Lung (tissue), 12 donors: ENCODE measurements around the gene RHOB. TPM values are rescaled to one million over a fixed set of nuclear protein-coding genes. Genes with fewer than 3 reads are reported as not detected.

ENCODE experiments used
- ATAC-seq: fragments of 200-7000 bp; cut with Tn5 transposase; one replicate; pipeline ENCODE4 v1.9.1; 2020; ENCODE audit warnings: moderate number of reproducible peaks; ENCODE audit not compliant: insufficient read depth, low FRiP score
- DNase-seq, 3 donors: peaks; one replicate each; pipeline ENCODE4 v3.0.0-alpha.2; 2013 to 2017
- H3K27ac ChIP-seq, 2 donors: one replicate each; pipeline ENCODE4 v1.5.1; 2013; ENCODE audit warnings: mild to moderate bottlenecking in 2 of 2, moderate library complexity in 2 of 2, control low read depth in 1 of 2, inconsistent platforms in 1 of 2, low read depth in 1 of 2, low read length in 1 of 2
- H3K27me3 ChIP-seq, 3 donors: one replicate each; pipeline ENCODE4 v1.5.1; 2013; ENCODE audit warnings: low read length in 2 of 3; ENCODE audit not compliant: control insufficient read depth in 3 of 3, insufficient read depth in 3 of 3
- H3K36me3 ChIP-seq, 4 donors: one replicate each; pipeline ENCODE4 v1.5.1; 2013; ENCODE audit warnings: low read length in 4 of 4, mild to moderate bottlenecking in 1 of 4, moderate library complexity in 1 of 4; ENCODE audit not compliant: control insufficient read depth in 4 of 4, insufficient read depth in 4 of 4
- H3K4me1 ChIP-seq, 5 donors: one replicate each; pipeline ENCODE4 v1.5.1; 2013; ENCODE audit warnings: low read length in 5 of 5, mild to moderate bottlenecking in 2 of 5, moderate library complexity in 1 of 5; ENCODE audit not compliant: control insufficient read depth in 5 of 5, insufficient read depth in 5 of 5
- H3K4me3 ChIP-seq: one replicate; pipeline ENCODE4 v1.5.1; 2013; ENCODE audit warnings: mild to moderate bottlenecking, control low read depth, moderate library complexity
- H3K9ac ChIP-seq, 2 donors: one replicate each; pipeline ENCODE4 v1.5.1; 2013; ENCODE audit warnings: low read length in 2 of 2, control low read depth in 1 of 2; ENCODE audit not compliant: insufficient read depth in 1 of 2
- H3K9me3 ChIP-seq, 4 donors: one replicate each; pipeline ENCODE4 v1.5.1; 2013; ENCODE audit warnings: low read length in 3 of 4, mild to moderate bottlenecking in 1 of 4, moderate library complexity in 1 of 4; ENCODE audit not compliant: control insufficient read depth in 4 of 4, insufficient read depth in 3 of 4
- WGBS, 2 donors: extraction: QIAGEN DNeasy Blood & Tissue Kit; methylation state at CpG; one replicate each; pipeline ENCODE4 v1.1.7; 2013; 5-methylcytosine and 5-hydroxymethylcytosine counted together
- polyA plus RNA-seq, 2 donors: library from polyadenylated mRNA; stranded (reverse); fragments of 200-250 nt; gene quantifications; one replicate each; pipeline ENCODE4 v1.2.1, GENCODE V29; 2013
- total RNA-seq, 2 donors: library from RNA; depleted of rRNA in 1 of 2; stranded (reverse); fragments of >200 nt in 1 of 2; gene quantifications; one replicate each; pipeline ENCODE4 v1.2.1, GENCODE V29; 2014 to 2021
- TF ChIP-seq, protein P1 (sequence below): IDR thresholded peaks from 2 replicates; pipeline ENCODE4 v1.5.1; 2012; ENCODE audit warnings: mild to moderate bottlenecking; ENCODE audit errors: control extremely low read depth, extremely low read depth
- donor health status: control.
- donor health status: control.
- donor health status: Bipolar disorder and iron deficiency.
- donor health status: healthy.
- donor health status: DM: yes; HTN: yes; CAD: no.

RHOB gene
- total and polyA plus RNA-seq, 4 donors, result 93.2 to 354 (median 249) TPM

DNA sequence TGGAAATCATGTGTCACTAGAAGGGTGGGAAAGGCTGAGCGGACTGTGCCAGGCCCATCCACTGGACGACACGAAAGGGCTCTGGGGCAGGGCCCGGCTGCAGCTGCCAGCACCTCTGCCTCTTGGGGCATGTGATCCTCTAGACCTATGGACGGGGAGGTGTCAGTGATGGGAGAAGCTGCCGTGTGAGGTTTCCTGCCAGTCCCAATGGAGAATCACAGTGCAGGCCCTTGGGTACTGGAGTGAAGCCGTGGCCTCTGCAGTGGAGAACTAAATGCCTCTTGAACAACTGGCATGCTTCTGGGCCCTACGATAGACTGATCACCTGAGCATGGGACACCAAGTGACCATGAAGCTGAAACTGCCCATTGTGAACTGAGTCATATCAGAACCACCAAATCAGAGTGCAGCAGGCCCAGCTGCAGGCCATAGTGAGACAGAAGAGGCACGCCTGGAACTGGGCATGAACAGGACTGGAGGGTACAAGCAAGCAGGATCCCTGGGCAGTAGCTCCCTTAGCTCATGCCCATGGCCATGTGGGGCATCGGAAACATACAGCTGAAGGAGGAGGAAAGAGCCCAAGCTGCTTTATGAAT lies 18.8 kb upstream of the RHOB start:
- 88 to 90% methylated on average over 10 of the region's 10 CpGs for WGBS, 2 donors
- DNase-seq (no peak), ATAC-seq (no peak)
- no peak overlapping the region for H3K4me3 ChIP-seq
- no peak overlapping the region for H3K9ac ChIP-seq
- H3K27ac ChIP-seq, result no peak overlapping the region
- H3K27me3 ChIP-seq, result no peaks in the 10 kb centered on the region
- H3K36me3 ChIP-seq, result no peaks in the 10 kb centered on the region
- H3K4me1 ChIP-seq, result peaks cover 0 to 18% (median 11%) of the 10 kb centered on the region in 5 donors
- TF ChIP-seq, protein P1, sequence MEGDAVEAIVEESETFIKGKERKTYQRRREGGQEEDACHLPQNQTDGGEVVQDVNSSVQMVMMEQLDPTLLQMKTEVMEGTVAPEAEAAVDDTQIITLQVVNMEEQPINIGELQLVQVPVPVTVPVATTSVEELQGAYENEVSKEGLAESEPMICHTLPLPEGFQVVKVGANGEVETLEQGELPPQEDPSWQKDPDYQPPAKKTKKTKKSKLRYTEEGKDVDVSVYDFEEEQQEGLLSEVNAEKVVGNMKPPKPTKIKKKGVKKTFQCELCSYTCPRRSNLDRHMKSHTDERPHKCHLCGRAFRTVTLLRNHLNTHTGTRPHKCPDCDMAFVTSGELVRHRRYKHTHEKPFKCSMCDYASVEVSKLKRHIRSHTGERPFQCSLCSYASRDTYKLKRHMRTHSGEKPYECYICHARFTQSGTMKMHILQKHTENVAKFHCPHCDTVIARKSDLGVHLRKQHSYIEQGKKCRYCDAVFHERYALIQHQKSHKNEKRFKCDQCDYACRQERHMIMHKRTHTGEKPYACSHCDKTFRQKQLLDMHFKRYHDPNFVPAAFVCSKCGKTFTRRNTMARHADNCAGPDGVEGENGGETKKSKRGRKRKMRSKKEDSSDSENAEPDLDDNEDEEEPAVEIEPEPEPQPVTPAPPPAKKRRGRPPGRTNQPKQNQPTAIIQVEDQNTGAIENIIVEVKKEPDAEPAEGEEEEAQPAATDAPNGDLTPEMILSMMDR, result no peak
- no peaks in the 10 kb centered on the region for H3K9me3 ChIP-seq

DNA sequence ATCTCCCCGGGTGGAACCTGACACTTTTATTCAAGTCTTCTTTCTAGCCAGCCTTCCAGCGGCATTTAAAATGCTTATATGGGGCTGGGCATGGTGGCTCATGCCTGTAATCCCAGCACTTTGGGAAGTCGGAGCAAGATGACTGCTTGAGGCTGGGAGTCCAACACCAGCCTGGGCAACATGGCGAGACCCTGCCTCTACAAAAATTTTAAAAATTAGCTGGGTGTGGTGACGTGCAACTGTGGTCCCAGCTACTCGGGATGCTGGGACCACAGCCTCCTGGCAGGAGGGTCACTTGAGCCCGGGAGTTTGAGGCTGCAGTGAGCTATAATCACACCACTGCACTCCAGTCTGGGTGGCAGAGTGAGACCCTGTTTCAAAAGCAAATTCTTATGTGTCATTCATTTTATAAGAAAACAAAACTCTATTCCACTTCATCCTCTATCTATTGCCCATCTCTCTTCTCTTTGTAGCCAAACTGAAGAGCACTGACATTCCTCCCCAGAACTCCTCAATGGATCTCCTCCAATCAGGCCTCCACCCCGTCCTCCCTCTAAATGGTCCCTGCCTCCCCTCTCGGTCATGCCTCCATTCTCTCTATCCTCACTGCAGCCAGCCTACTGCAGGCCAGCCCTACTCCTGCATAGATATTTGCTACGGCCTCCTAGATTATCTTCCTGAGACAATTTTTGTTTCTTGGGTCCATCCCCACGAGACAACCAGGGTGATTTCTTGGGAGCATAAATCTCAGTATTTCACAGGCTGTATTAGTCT lies 18.0 kb upstream of the RHOB start:
- no peak for DNase-seq
- 94 to 95% methylated on average over 11 of the region's 11 CpGs for WGBS, 2 donors
- peak overlapping the region in 1 of 2 donors; percentile 26 for H3K27ac ChIP-seq

DNA sequence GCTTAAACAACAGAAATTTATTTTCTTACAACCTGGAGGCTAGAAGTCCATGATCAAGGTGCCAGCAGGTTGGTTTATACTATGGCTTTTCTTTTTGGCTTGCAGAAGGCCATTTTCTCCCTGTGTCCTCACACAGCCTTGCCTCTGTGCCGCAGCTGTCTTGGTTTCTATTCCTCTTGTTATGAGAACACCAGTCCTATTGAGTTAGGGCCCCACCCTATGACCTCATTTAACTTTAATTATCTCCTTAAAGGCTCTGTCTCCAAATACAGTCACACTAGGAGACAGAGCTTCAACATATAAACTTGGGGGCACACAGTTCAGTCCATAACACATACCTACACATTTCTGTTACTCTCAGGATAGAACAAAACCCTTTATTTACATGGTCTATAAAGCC lies 17.3 kb upstream of the RHOB start:
- no peaks in the 10 kb centered on the region for H3K9me3 ChIP-seq
- no peaks in the 10 kb centered on the region for H3K27me3 ChIP-seq
- TF ChIP-seq, protein P1, result no peak
- DNase-seq (no peak), ATAC-seq (peak; percentile 11)
- H3K27ac ChIP-seq, result peak overlapping the region in 1 of 2 donors; percentile 26
- H3K4me1 ChIP-seq, result peaks cover 0 to 9% (median 3%) of the 10 kb centered on the region in 5 donors
- no peak overlapping the region for H3K4me3 ChIP-seq
- H3K9ac ChIP-seq, result no peak overlapping the region
- no peaks in the 10 kb centered on the region for H3K36me3 ChIP-seq
- 43 to 82% methylated on average over 1 of the region's 1 CpG for WGBS, 2 donors

More for the DNA sequence above, 18.0 kb upstream of the RHOB start:
- H3K9me3 ChIP-seq, result no peaks in the 10 kb centered on the region
- TF ChIP-seq, protein P1, result no peak
- H3K4me1 ChIP-seq, result peaks cover 0 to 10% (median 3%) of the 10 kb centered on the region in 5 donors
- H3K4me3 ChIP-seq, result no peak overlapping the region
- H3K36me3 ChIP-seq, result no peaks in the 10 kb centered on the region
- no peak for ATAC-seq
- no peaks in the 10 kb centered on the region for H3K27me3 ChIP-seq
- no peak overlapping the region for H3K9ac ChIP-seq
